ENCODE measurements around the gene AK5. TPM values are rescaled to one million over a fixed set of nuclear protein-coding genes. Genes with fewer than 3 reads are reported as not detected.

AK5 gene
- total and polyA plus RNA-seq, 4 donors = 0.06 to 3.0 (median 0.15) TPM; not detected in 1

GRCh38 chr1:77250126-77250525 is 31.7 kb upstream of the AK5 start:
- WGBS, 2 donors = 91 to 95% methylated on average over 1 of the region's 1 CpG
- Histone ChIP-seq H3K9me3 (ENCODE audit: control insufficient read depth in 4 of 4, insufficient read depth in 3 of 4, low read length in 3 of 4) (peaks cover 0 to 16% (median 8%) of the 10 kb centered on the region in 4 donors), H3K4me1 (ENCODE audit: control insufficient read depth in 5 of 5, insufficient read depth in 5 of 5, low read length in 5 of 5) (no peaks in the 10 kb centered on the region)

GRCh38 chr1:77253211-77253610 is 28.6 kb upstream of the AK5 start:
- H3K36me3 ChIP-seq (ENCODE audit: control insufficient read depth in 4 of 4, insufficient read depth in 4 of 4, low read length in 4 of 4) = no peaks in the 10 kb centered on the region
- H3K4me1 ChIP-seq (ENCODE audit: control insufficient read depth in 5 of 5, insufficient read depth in 5 of 5, low read length in 5 of 5) = no peaks in the 10 kb centered on the region
- no peak for ATAC-seq (ENCODE audit: insufficient read depth, low FRiP score)
- H3K9ac ChIP-seq (ENCODE audit: insufficient read depth in 1 of 2, low read length in 2 of 2) = no peak overlapping the region
- no peak overlapping the region for H3K27ac ChIP-seq (ENCODE audit: low read depth in 1 of 2, low read length in 1 of 2)
- no peak for TF ChIP-seq CTCF (IDR thresholded peaks at IDR 0.05; ENCODE audit: control extremely low read depth, extremely low read depth)
- WGBS, 2 donors = 59 to 63% methylated on average over 1 of the region's 1 CpG
- peaks cover 0 to 11% (median 8%) of the 10 kb centered on the region in 4 donors for H3K9me3 ChIP-seq (ENCODE audit: control insufficient read depth in 4 of 4, insufficient read depth in 3 of 4, low read length in 3 of 4)
- H3K27me3 ChIP-seq (ENCODE audit: control insufficient read depth in 3 of 3, insufficient read depth in 3 of 3, low read length in 2 of 3) = no peaks in the 10 kb centered on the region
- H3K4me3 ChIP-seq = no peak overlapping the region
- no peak for DNase-seq

More at GRCh38 chr1:77250126-77250525, 31.7 kb upstream of the AK5 start:
- Histone ChIP-seq H3K4me3 (no peak overlapping the region), H3K9ac (ENCODE audit: insufficient read depth in 1 of 2, low read length in 2 of 2) (no peak overlapping the region), H3K27me3 (ENCODE audit: control insufficient read depth in 3 of 3, insufficient read depth in 3 of 3, low read length in 2 of 3) (no peaks in the 10 kb centered on the region), H3K27ac (ENCODE audit: low read depth in 1 of 2, low read length in 1 of 2) (no peak overlapping the region), H3K36me3 (ENCODE audit: control insufficient read depth in 4 of 4, insufficient read depth in 4 of 4, low read length in 4 of 4) (no peaks in the 10 kb centered on the region)
- no peak for TF ChIP-seq CTCF (IDR thresholded peaks at IDR 0.05; ENCODE audit: control extremely low read depth, extremely low read depth)
- no peak for ATAC-seq (ENCODE audit: insufficient read depth, low FRiP score)
- DNase-seq = no peak

DNA sequence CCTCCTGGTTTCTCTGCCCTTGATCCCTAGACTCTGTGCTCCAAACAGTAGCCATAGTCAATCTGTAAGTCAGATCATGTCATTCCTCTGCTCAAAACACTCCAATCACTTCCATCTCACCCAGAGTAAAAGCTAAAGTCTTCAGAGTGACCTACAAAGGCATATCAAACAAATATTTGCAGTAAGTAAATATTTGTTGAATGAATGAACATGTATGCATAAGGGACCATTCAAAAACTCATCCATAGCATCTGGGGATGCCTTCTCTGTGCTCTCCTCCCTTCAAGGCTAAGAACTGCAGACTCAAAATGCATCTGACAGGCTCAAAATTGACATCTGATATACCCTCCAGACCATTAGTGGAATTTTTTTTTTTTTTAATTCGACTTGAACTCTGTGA is 18.1 kb upstream of the AK5 start:
- DNase-seq (no peak), ATAC-seq (ENCODE audit: insufficient read depth, low FRiP score) (no peak)
- WGBS, 2 donors = 46 to 80% methylated on average over 1 of the region's 1 CpG

More for the DNA sequence above, 18.1 kb upstream of the AK5 start:
- Histone ChIP-seq H3K27me3 (ENCODE audit: control insufficient read depth in 3 of 3, insufficient read depth in 3 of 3, low read length in 2 of 3) (no peaks in the 10 kb centered on the region), H3K9ac (ENCODE audit: insufficient read depth in 1 of 2, low read length in 2 of 2) (no peak overlapping the region), H3K4me3 (no peak overlapping the region), H3K4me1 (ENCODE audit: control insufficient read depth in 5 of 5, insufficient read depth in 5 of 5, low read length in 5 of 5) (no peaks in the 10 kb centered on the region), H3K36me3 (ENCODE audit: control insufficient read depth in 4 of 4, insufficient read depth in 4 of 4, low read length in 4 of 4) (no peaks in the 10 kb centered on the region), H3K9me3 (ENCODE audit: control insufficient read depth in 4 of 4, insufficient read depth in 3 of 4, low read length in 3 of 4) (peaks cover 0 to 4% (median 0%) of the 10 kb centered on the region in 4 donors), H3K27ac (ENCODE audit: low read depth in 1 of 2, low read length in 1 of 2) (no peak overlapping the region)
- no peak for TF ChIP-seq CTCF (IDR thresholded peaks at IDR 0.05; ENCODE audit: control extremely low read depth, extremely low read depth)

Data from lung (tissue), 12 donors.